ENCODE measurements around the gene MAPK8IP1.

The MAPK8IP1 gene

GRCh38 chr11:45860348-45860747 lies 25.1 kb upstream of the MAPK8IP1 start:
- DNase-seq (ENCODE audit: low read depth), result no peak

- no peak for DNase-seq (ENCODE audit: low read depth)
Observed at GRCh38 chr11:45860764-45861510, 24.5 kb upstream of the MAPK8IP1 start.

GRCh38 chr11:45864041-45864440 lies 21.4 kb upstream of the MAPK8IP1 start:
- no peak for DNase-seq (ENCODE audit: low read depth)

- no peak for DNase-seq (ENCODE audit: low read depth)
Observed at GRCh38 chr11:45869551-45869950, 15.9 kb upstream of the MAPK8IP1 start.

GRCh38 chr11:45870706-45871105 lies 14.7 kb upstream of the MAPK8IP1 start:
- no peak for DNase-seq (ENCODE audit: low read depth)

- no peak for DNase-seq (ENCODE audit: low read depth)
Observed at GRCh38 chr11:45871638-45872037, 13.8 kb upstream of the MAPK8IP1 start.

GRCh38 chr11:45872651-45873356 lies 12.6 kb upstream of the MAPK8IP1 start:
- peak; percentile 92 for DNase-seq (ENCODE audit: low read depth)

- DNase-seq (ENCODE audit: low read depth), result no peak
Observed at GRCh38 chr11:45876401-45876800, 9.1 kb upstream of the MAPK8IP1 start.

- DNase-seq (ENCODE audit: low read depth), result no peak
Observed at GRCh38 chr11:45877221-45877620, 8.2 kb upstream of the MAPK8IP1 start.

GRCh38 chr11:45877845-45878244 lies 7.6 kb upstream of the MAPK8IP1 start:
- no peak for DNase-seq (ENCODE audit: low read depth)

- DNase-seq (ENCODE audit: low read depth), result peak; percentile 75
Observed at GRCh38 chr11:45879803-45880686, 5.4 kb upstream of the MAPK8IP1 start.

GRCh38 chr11:45880772-45881570 lies 4.5 kb upstream of the MAPK8IP1 start:
- DNase-seq (ENCODE audit: low read depth), result no peak

GRCh38 chr11:45881708-45882368 lies 3.6 kb upstream of the MAPK8IP1 start:
- DNase-seq (ENCODE audit: low read depth), result peak; percentile 12

- DNase-seq (ENCODE audit: low read depth), result no peak
Observed at GRCh38 chr11:45884596-45885185, 760 bp upstream of the MAPK8IP1 start.

- no peak for DNase-seq (ENCODE audit: low read depth)
Observed at GRCh38 chr11:45885921-45886721, 670 bp downstream of the MAPK8IP1 start.

GRCh38 chr11:45886816-45887520 lies 1.5 kb downstream of the MAPK8IP1 start:
- no peak for DNase-seq (ENCODE audit: low read depth)

GRCh38 chr11:45887587-45887986 lies 2.1 kb downstream of the MAPK8IP1 start:
- DNase-seq (ENCODE audit: low read depth), result no peak

- no peak for DNase-seq (ENCODE audit: low read depth)
Observed at GRCh38 chr11:45889555-45889954, 4.1 kb downstream of the MAPK8IP1 start.

GRCh38 chr11:45889966-45890365 lies 4.5 kb downstream of the MAPK8IP1 start:
- DNase-seq (ENCODE audit: low read depth), result no peak
